Effector CD8-positive, alpha-beta T cell (primary cell): ENCODE measurements around the gene ZDHHC1.
A peak's percentile ranks its signal among the peaks of the same experiment; 100 is the strongest.

Experiments used
- DNase-seq: peaks from one replicate; lab custom pipeline; 2025; lab: John Stamatoyannopoulos, UW

The ZDHHC1 gene

GRCh38 chr16:67447508-67448076 lies 31.3 kb upstream of the ZDHHC1 start:
- DNase-seq, result peak; percentile 12

- DNase-seq, result no peak
Measured at GRCh38 chr16:67446968-67447507, 30.8 kb upstream of the ZDHHC1 start.

- DNase-seq, result no peak
Measured at GRCh38 chr16:67445913-67446907, 29.9 kb upstream of the ZDHHC1 start.

- DNase-seq, result no peak
Measured at GRCh38 chr16:67445441-67445912, 29.2 kb upstream of the ZDHHC1 start.

GRCh38 chr16:67445126-67445426 lies 28.8 kb upstream of the ZDHHC1 start:
- no peak for DNase-seq

- no peak for DNase-seq
Measured at GRCh38 chr16:67444259-67445125, 28.2 kb upstream of the ZDHHC1 start.

- no peak for DNase-seq
Measured at GRCh38 chr16:67443265-67443664, 27.0 kb upstream of the ZDHHC1 start.

GRCh38 chr16:67442581-67443255 lies 26.4 kb upstream of the ZDHHC1 start:
- no peak for DNase-seq

GRCh38 chr16:67441907-67442306 lies 25.6 kb upstream of the ZDHHC1 start:
- no peak for DNase-seq

GRCh38 chr16:67441271-67441753 lies 25.0 kb upstream of the ZDHHC1 start:
- no peak for DNase-seq

- DNase-seq, result no peak
Measured at GRCh38 chr16:67438824-67439393, 22.6 kb upstream of the ZDHHC1 start.

GRCh38 chr16:67438098-67438791 lies 22.0 kb upstream of the ZDHHC1 start:
- DNase-seq, result no peak

- no peak for DNase-seq
Measured at GRCh38 chr16:67437513-67437912, 21.2 kb upstream of the ZDHHC1 start.

GRCh38 chr16:67436640-67437193 lies 20.4 kb upstream of the ZDHHC1 start:
- no peak for DNase-seq

- DNase-seq, result no peak
Measured at GRCh38 chr16:67435758-67436164, 19.5 kb upstream of the ZDHHC1 start.

GRCh38 chr16:67433131-67433719 lies 16.9 kb upstream of the ZDHHC1 start:
- no peak for DNase-seq

- no peak for DNase-seq
Measured at GRCh38 chr16:67432506-67432890, 16.2 kb upstream of the ZDHHC1 start.

- no peak for DNase-seq
Measured at GRCh38 chr16:67431775-67432505, 15.7 kb upstream of the ZDHHC1 start.
